HepG2 (cell line): ENCODE results near the gene RBMS2. TPM values are rescaled to one million over a fixed set of nuclear protein-coding genes. Genes with fewer than 3 reads are reported as not detected.

ENCODE experiments used
- GMEB1 ChIP-seq: sonication (generic); formaldehyde crosslinking; IDR thresholded peaks from 2 replicates; pipeline ENCODE4 v1.5.1; 2020; ENCODE audit warnings: missing genetic modification reagents, mild to moderate bottlenecking, borderline replicate concordance
- HOXA7 ChIP-seq: sonication (generic); formaldehyde crosslinking; IDR thresholded peaks from 2 replicates; pipeline ENCODE4 v1.8.1; 2022; ENCODE audit warnings: mild to moderate bottlenecking, missing genetic modification reagents, moderate library complexity
- KLF15 ChIP-seq: sonication (generic); formaldehyde crosslinking; IDR thresholded peaks from 2 replicates; pipeline ENCODE4 v1.8.1; 2023; ENCODE audit warnings: borderline replicate concordance, mild to moderate bottlenecking, inconsistent platforms, missing genetic modification reagents, mixed read lengths
- KLF9 ChIP-seq: IDR thresholded peaks from 2 replicates; pipeline ENCODE4 v1.6.1; 2016; ENCODE audit warnings: low read depth
- PBX2 ChIP-seq: IDR thresholded peaks from 2 replicates; pipeline ENCODE4 v1.6.1; 2016; ENCODE audit warnings: control low read depth
- RBFOX2 ChIP-seq: fragments of 200-400 bp; formaldehyde crosslinking; IDR thresholded peaks from 2 replicates; pipeline ENCODE4 v1.6.1; 2017; ENCODE audit warnings: low read depth, mild to moderate bottlenecking, low read length
- RORA ChIP-seq: sonication (generic); formaldehyde crosslinking; IDR thresholded peaks from 2 replicates; pipeline ENCODE4 v1.5.0; 2020; ENCODE audit warnings: mild to moderate bottlenecking, missing genetic modification reagents, moderate library complexity
- SOX13 ChIP-seq, 3 experiments: fragments of 450-650 bp in 1 of 3; sonication (generic) in 1 of 3; formaldehyde crosslinking in 1 of 3; IDR thresholded peaks in 2 of 3; conservative IDR thresholded peaks in 1 of 3; 2 replicates each; pipeline versions ENCODE4 v1.5.0 to v1.6.1; 2016 to 2020; ENCODE audit warnings: antibody characterized with exemption in 1 of 3, mild to moderate bottlenecking in 1 of 3, missing compliant biosample characterization in 1 of 3, missing genetic modification reagents in 1 of 3, moderate library complexity in 1 of 3
- TRAFD1 ChIP-seq: sonication (generic); formaldehyde crosslinking; IDR thresholded peaks from 2 replicates; pipeline ENCODE4 v1.5.1; 2020; ENCODE audit warnings: missing genetic modification reagents, mild to moderate bottlenecking, borderline replicate concordance
- ZBTB1 ChIP-seq: sonication (generic); formaldehyde crosslinking; IDR thresholded peaks from 2 replicates; pipeline ENCODE4 v1.4.0; 2020; ENCODE audit warnings: missing genetic modification reagents, borderline replicate concordance
- ZBTB25 ChIP-seq: IDR thresholded peaks from 2 replicates; pipeline ENCODE4 v1.6.1; 2018; ENCODE audit warnings: missing genetic modification reagents
- ZBTB26 ChIP-seq: IDR thresholded peaks from 2 replicates; pipeline ENCODE4 v1.6.1; 2016; ENCODE audit warnings: missing compliant biosample characterization, missing genetic modification reagents, borderline replicate concordance
- ZNF143 ChIP-seq: sonication (generic); formaldehyde crosslinking; IDR thresholded peaks from 2 replicates; pipeline ENCODE4 v1.4.0; 2020; ENCODE audit warnings: missing genetic modification reagents
- ZNF24 ChIP-seq: fragments of 450-650 bp; IDR thresholded peaks from 2 replicates; pipeline ENCODE4 v1.6.1; 2017; ENCODE audit warnings: antibody characterized with exemption, mild to moderate bottlenecking
- ZNF326 ChIP-seq: sonication (generic); formaldehyde crosslinking; IDR thresholded peaks from 2 replicates; pipeline ENCODE4 v1.4.0; 2020; ENCODE audit warnings: missing genetic modification reagents, borderline replicate concordance
- ZNF589 ChIP-seq: sonication (generic); formaldehyde crosslinking; conservative IDR thresholded peaks from 2 replicates; pipeline ENCODE4 v1.8.0; 2022; ENCODE audit warnings: mild to moderate bottlenecking, moderate library complexity, missing genetic modification reagents
- ZNF740 ChIP-seq: sonication (generic); formaldehyde crosslinking; IDR thresholded peaks from 2 replicates; pipeline ENCODE4 v1.4.0; 2020; ENCODE audit warnings: missing genetic modification reagents
- ZNF749 ChIP-seq: sonication (generic); formaldehyde crosslinking; IDR thresholded peaks from 2 replicates; pipeline ENCODE4 v1.8.0; 2022; ENCODE audit warnings: mild to moderate bottlenecking, missing genetic modification reagents, moderate library complexity, borderline replicate concordance
- ZNF75D ChIP-seq: sonication (generic); formaldehyde crosslinking; IDR thresholded peaks from 2 replicates; pipeline ENCODE4 v1.8.1; 2023; ENCODE audit warnings: missing genetic modification reagents, mild to moderate bottlenecking, borderline replicate concordance
- polyA plus RNA-seq, 8 experiments: library from polyadenylated mRNA; depleted of rRNA in 3 of 8; stranded (reverse) in 7 of 8; unstranded in 1 of 8; fragments of >200 nt; fragmentation: Illumina TruSeq in 4 of 8; extraction: Trizol in 4 of 8; gene quantifications; 2 replicates each; pipeline versions ENCODE4 v1.2.1 to v1.2.3, GENCODE V29; 2011 to 2016; ENCODE audit warnings: low read depth in 4 of 8, missing spikeins in 1 of 8, mixed read lengths in 1 of 8; ENCODE audit not compliant: insufficient read depth in 1 of 8
- total RNA-seq, 5 experiments: library from RNA; depleted of rRNA; stranded (reverse); fragments of >200 nt; fragmentation: Illumina TruSeq; extraction: Trizol; gene quantifications; 2 replicates each; pipeline ENCODE4 v1.2.3, GENCODE V29; 2016; ENCODE audit warnings: low read depth in 1 of 5

RBMS2 gene
- total and polyA plus RNA-seq, 2 of the 13 experiments (the other 11 are each of a cell fraction or from before 2014, with no cell fraction given), result 0.53 to 7.4 TPM

- TF ChIP-seq GMEB1, result no peak
- peak; percentile 92; the same call in 1 of the 2 replicates for TF ChIP-seq HOXA7
- TF ChIP-seq ZNF24, result no peak
- TF ChIP-seq KLF9, result peak; percentile 75; the same call in 1 of the 2 replicates
- TF ChIP-seq RORA, result no peak
- no peak for TF ChIP-seq ZNF326 (CRISPR knock-in tag)
- TF ChIP-seq ZNF589 (CRISPR knock-in tag), result peak; percentile 85
- TF ChIP-seq SOX13 (IDR thresholded peaks at IDR 0.05), result no peak
- 0 out of 4 replicates have a peak, but pooled peaks of 1 of the 2 experiments have one; percentile 28 for TF ChIP-seq SOX13 (CRISPR knock-in tag; conservative IDR thresholded peaks at IDR 0.05 in 1 of 2, IDR thresholded peaks at IDR 0.05 in 1 of 2)
- peak; percentile 72; the same call in 1 of the 2 replicates for TF ChIP-seq ZNF740 (CRISPR knock-in tag)
- TF ChIP-seq ZNF143 (CRISPR knock-in tag), result peak; percentile 61
- TF ChIP-seq RBFOX2, result peak; percentile 63; the same call in 1 of the 2 replicates
- TF ChIP-seq PBX2 (CRISPR knock-in tag), result peak; percentile 83
- TF ChIP-seq KLF15 (CRISPR knock-in tag), result peak; percentile 96; the same call in 1 of the 2 replicates
- TF ChIP-seq ZBTB26 (CRISPR knock-in tag), result no peak
- TF ChIP-seq TRAFD1 (CRISPR knock-in tag), result no peak
- TF ChIP-seq ZNF75D (CRISPR knock-in tag), result no peak
- peak; percentile 81; the same call in 1 of the 2 replicates for TF ChIP-seq ZNF749 (CRISPR knock-in tag)
- no peak; the same call in 1 of the 2 replicates for TF ChIP-seq ZBTB1 (CRISPR knock-in tag)
- TF ChIP-seq ZBTB25, result peak; percentile 68; the same call in 1 of the 2 replicates
Measured at GRCh38 chr12:56488041-56488955, 33.3 kb upstream of the RBMS2 start, which contains the start of gene GLS2 (continued).
